C4-2B (cell line): ENCODE results near the gene FAM174C.

Experiments
- CTCF ChIP-seq: fragments of 450-650 bp; conservative IDR thresholded peaks from 2 replicates; pipeline ENCODE4 v1.5.1; 2017; ENCODE audit warnings: mild to moderate bottlenecking
- ZFX ChIP-seq: fragments of 450-650 bp; IDR thresholded peaks from 2 replicates; pipeline ENCODE4 v1.6.1; 2017

- TF ChIP-seq CTCF (no peak), ZFX (no peak)
Observed at GRCh38 chr19:1296575-1297271, 21.4 kb downstream of the FAM174C start.
